NB4 (cell line): Measurements from ENCODE around the gene TMEM126A.

Source experiments
- MYC ChIP-seq: IDR thresholded peaks from 2 replicates; pipeline ENCODE4 v1.6.1; 2011; ENCODE audit warnings: low read depth, low read length
- POLR2A ChIP-seq: IDR thresholded peaks from 2 replicates; pipeline ENCODE4 v1.6.1; 2011; ENCODE audit warnings: mild to moderate bottlenecking; ENCODE audit not compliant: insufficient read length; ENCODE audit errors: extremely low read depth
- TF ChIP-seq, protein P1 (sequence below): IDR thresholded peaks from one replicate; pipeline ENCODE4 v1.5.1; 2012; ENCODE audit warnings: low read depth, low read length

DNA sequence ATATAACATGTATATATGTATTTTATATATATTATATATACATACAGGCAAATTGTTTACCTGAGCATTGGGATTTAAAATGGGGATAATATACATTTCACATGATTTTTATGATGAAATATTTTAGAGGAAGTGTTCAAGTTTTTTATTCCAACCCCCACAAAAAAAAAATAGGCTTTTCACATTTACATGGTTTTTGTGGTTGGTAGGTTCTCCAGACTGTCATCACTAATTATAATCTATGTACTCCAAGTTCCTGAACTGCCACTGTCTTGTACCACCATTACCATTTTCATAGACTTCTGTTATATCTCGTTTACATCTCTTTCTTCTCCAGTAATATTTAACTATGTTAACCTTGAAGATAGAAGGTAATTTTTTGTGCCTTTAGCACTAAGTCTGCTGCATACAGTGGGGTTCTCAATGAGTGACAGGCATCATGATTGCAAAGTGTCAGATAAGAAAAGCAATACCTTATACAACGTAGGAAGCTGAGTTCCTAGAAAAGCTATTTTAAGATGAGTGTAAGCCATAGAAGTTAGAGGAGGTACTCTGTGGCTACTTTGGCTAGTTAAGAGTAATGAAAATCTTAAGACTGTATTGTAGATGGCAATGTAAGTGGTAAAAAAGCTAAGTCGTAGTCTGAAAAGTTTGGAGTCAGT is 5.2 kb downstream of the TMEM126A start:
- TF ChIP-seq, protein P1, sequence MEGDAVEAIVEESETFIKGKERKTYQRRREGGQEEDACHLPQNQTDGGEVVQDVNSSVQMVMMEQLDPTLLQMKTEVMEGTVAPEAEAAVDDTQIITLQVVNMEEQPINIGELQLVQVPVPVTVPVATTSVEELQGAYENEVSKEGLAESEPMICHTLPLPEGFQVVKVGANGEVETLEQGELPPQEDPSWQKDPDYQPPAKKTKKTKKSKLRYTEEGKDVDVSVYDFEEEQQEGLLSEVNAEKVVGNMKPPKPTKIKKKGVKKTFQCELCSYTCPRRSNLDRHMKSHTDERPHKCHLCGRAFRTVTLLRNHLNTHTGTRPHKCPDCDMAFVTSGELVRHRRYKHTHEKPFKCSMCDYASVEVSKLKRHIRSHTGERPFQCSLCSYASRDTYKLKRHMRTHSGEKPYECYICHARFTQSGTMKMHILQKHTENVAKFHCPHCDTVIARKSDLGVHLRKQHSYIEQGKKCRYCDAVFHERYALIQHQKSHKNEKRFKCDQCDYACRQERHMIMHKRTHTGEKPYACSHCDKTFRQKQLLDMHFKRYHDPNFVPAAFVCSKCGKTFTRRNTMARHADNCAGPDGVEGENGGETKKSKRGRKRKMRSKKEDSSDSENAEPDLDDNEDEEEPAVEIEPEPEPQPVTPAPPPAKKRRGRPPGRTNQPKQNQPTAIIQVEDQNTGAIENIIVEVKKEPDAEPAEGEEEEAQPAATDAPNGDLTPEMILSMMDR = no peak
- TF ChIP-seq POLR2A = no peak
- no peak for TF ChIP-seq MYC
